ENCODE data around the gene PELI2. TPM values are rescaled to one million over a fixed set of nuclear protein-coding genes. Genes with fewer than 3 reads are reported as not detected.

The PELI2 gene
- total RNA-seq, 2 donors from 2014 or later, result 9.8 to 13.9 TPM

- H3K4me1 ChIP-seq, result no peaks in the 10 kb centered on the region
Measured at GRCh38 chr14:56147986-56148901, 30.0 kb downstream of the PELI2 start.

DNA sequence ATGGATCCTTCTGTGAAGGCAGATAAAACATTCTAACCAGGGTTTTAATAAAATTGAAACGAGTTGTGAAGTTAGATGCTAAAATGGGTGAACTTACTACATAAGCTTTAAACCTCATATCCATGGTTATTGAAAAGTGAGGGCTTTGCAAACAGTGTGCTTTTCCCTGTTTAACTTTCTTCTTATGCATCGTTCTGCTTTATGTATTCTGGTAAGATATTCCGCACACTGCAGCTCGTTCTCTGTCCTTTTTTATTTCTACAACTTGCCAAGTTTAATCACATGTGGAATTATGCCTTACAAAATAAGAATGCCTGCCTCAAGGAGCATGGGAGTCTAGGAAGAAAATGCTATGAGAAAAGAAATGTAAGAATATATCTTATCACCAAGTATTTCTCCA is 30.9 kb downstream of the PELI2 start:
- no peak overlapping the region for H3K9ac ChIP-seq (ENCODE audit: low read depth in 2 of 2, low read length in 2 of 2)
- H3K9me3 ChIP-seq, result no peaks in the 10 kb centered on the region
- intact Hi-C loops (cut with DNase I), result no loop called here
- no peak overlapping the region for H3K27ac ChIP-seq
- no peaks in the 10 kb centered on the region for H3K27me3 ChIP-seq
- TF ChIP-seq CTCF (IDR thresholded peaks at IDR 0.05), result no peak
- DNase-seq, result no peak
- H3K4me1 ChIP-seq, result no peaks in the 10 kb centered on the region
- H3K36me3 ChIP-seq, result no peaks in the 10 kb centered on the region
- no peak overlapping the region for H3K4me3 ChIP-seq

More at GRCh38 chr14:56147986-56148901, 30.0 kb downstream of the PELI2 start:
- Histone ChIP-seq H3K27me3 (no peaks in the 10 kb centered on the region), H3K27ac (no peak overlapping the region), H3K9me3 (no peaks in the 10 kb centered on the region), H3K9ac (ENCODE audit: low read depth in 2 of 2, low read length in 2 of 2) (no peak overlapping the region), H3K4me3 (no peak overlapping the region), H3K36me3 (no peaks in the 10 kb centered on the region)
- intact Hi-C loops (cut with DNase I), result no loop called here
- no peak for TF ChIP-seq CTCF (IDR thresholded peaks at IDR 0.05)
- DNase-seq, result no peak

- Histone ChIP-seq H3K9ac (ENCODE audit: low read depth in 2 of 2, low read length in 2 of 2) (no peak overlapping the region), H3K4me1 (no peaks in the 10 kb centered on the region), H3K27me3 (no peaks in the 10 kb centered on the region), H3K9me3 (no peaks in the 10 kb centered on the region), H3K4me3 (no peak overlapping the region), H3K36me3 (no peaks in the 10 kb centered on the region), H3K27ac (no peak overlapping the region)
- no peak for DNase-seq
- no peak for TF ChIP-seq CTCF (IDR thresholded peaks at IDR 0.05)
- intact Hi-C loops (cut with DNase I), result no loop called here
Measured at GRCh38 chr14:56149995-56150394, 31.8 kb downstream of the PELI2 start.

- DNase-seq, result no peak
- no peak for TF ChIP-seq CTCF (IDR thresholded peaks at IDR 0.05)
- no peaks in the 10 kb centered on the region for H3K27me3 ChIP-seq
- no peak overlapping the region for H3K4me3 ChIP-seq
- H3K9ac ChIP-seq (ENCODE audit: low read depth in 2 of 2, low read length in 2 of 2), result no peak overlapping the region
- H3K36me3 ChIP-seq, result no peaks in the 10 kb centered on the region
- intact Hi-C loops (cut with DNase I), result no loop called here
- no peaks in the 10 kb centered on the region for H3K4me1 ChIP-seq
- H3K27ac ChIP-seq, result no peak overlapping the region
- no peaks in the 10 kb centered on the region for H3K9me3 ChIP-seq
Measured at GRCh38 chr14:56150645-56151345, 32.6 kb downstream of the PELI2 start.

DNA sequence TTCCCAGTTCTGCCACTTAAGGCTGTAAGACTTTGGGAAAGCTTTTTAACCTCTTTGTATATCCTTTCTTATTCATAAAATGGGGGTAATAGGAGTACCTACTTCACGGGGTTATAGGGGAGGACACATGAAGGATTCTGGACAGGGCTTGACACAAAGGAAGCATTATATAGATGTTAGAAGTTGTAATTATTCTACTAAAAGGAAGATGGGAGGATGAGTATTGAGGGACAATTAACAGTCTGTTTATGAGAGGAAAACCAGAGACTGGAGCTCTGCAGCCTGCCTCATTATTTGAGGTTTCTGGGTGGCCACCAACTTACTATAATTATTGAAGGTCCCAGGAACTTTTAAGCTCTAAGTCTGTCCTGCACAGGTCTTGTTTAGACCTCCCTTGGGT is 34.0 kb downstream of the PELI2 start:
- H3K9ac ChIP-seq (ENCODE audit: low read depth in 2 of 2, low read length in 2 of 2), result no peak overlapping the region
- no peaks in the 10 kb centered on the region for H3K9me3 ChIP-seq
- no peaks in the 10 kb centered on the region for H3K27me3 ChIP-seq
- no peaks in the 10 kb centered on the region for H3K36me3 ChIP-seq
- no peak overlapping the region for H3K27ac ChIP-seq
- H3K4me1 ChIP-seq, result no peaks in the 10 kb centered on the region
- intact Hi-C loops (cut with DNase I), result no loop called here
- no peak overlapping the region for H3K4me3 ChIP-seq
- no peak for DNase-seq
- no peak for TF ChIP-seq CTCF (IDR thresholded peaks at IDR 0.05)
